Fibroblast of lung (primary cell): ENCODE data around the gene CTRB2. TPM values are rescaled to one million over a fixed set of nuclear protein-coding genes. Genes with fewer than 3 reads are reported as not detected.
"Not testable (repeated sequence)": the region's sequence is repeated elsewhere in the genome, so short reads cannot be mapped to it uniquely, and the experiment has no call there.

ENCODE experiments used
- DNase-seq, 2 donors: peaks; one replicate each; pipeline versions ENCODE4 v3.0.0 to v3.0.0-alpha.2; 2010; ENCODE audit warnings: low read depth in 2 of 2
- H2AFZ ChIP-seq: 2 replicates; pipeline ENCODE4 v1.5.1; 2012; ENCODE audit warnings: low read length, control low read depth, inconsistent platforms
- H3K27ac ChIP-seq: 2 replicates; pipeline ENCODE4 v1.5.1; 2011; ENCODE audit warnings: low read length, control low read depth; ENCODE audit not compliant: insufficient read depth
- H3K27me3 ChIP-seq: 2 replicates; pipeline ENCODE4 v1.5.1; 2011; ENCODE audit warnings: mild to moderate bottlenecking, low read length; ENCODE audit not compliant: control insufficient read depth, insufficient read depth
- H3K36me3 ChIP-seq: 2 replicates; pipeline ENCODE4 v1.5.1; 2011; ENCODE audit warnings: low read length; ENCODE audit not compliant: control insufficient read depth, insufficient read depth
- H3K4me1 ChIP-seq: 2 replicates; pipeline ENCODE4 v1.5.1; 2011; ENCODE audit warnings: low read length; ENCODE audit not compliant: control insufficient read depth, insufficient read depth; ENCODE audit errors: extremely low read depth
- H3K4me2 ChIP-seq: 2 replicates; pipeline ENCODE4 v1.5.1; 2011; ENCODE audit warnings: low read length, control low read depth; ENCODE audit not compliant: insufficient read depth; ENCODE audit errors: extremely low read depth
- H3K4me3 ChIP-seq, 4 experiments: fragments of 200-600 bp in 1 of 4; sonication (generic) in 1 of 4; replicated peaks in 1 of 4; 2 replicates each; pipeline ENCODE4 v1.5.1; 2011 to 2016; ENCODE audit warnings: low read length in 4 of 4, low read depth in 3 of 4, mild to moderate bottlenecking in 3 of 4, control low read depth in 2 of 4, inconsistent platforms in 1 of 4, mixed read lengths in 1 of 4; ENCODE audit not compliant: insufficient read depth in 1 of 4; ENCODE audit errors: control extremely low read depth in 1 of 4
- H3K79me2 ChIP-seq: 2 replicates; pipeline ENCODE4 v1.5.1; 2012; ENCODE audit warnings: mild to moderate bottlenecking, low read length, inconsistent platforms; ENCODE audit not compliant: control insufficient read depth, insufficient read depth
- H3K9ac ChIP-seq: 2 replicates; pipeline ENCODE4 v1.5.1; 2011; ENCODE audit warnings: mild to moderate bottlenecking, low read length, control low read depth; ENCODE audit not compliant: insufficient read depth
- H3K9me3 ChIP-seq: 2 replicates; pipeline ENCODE4 v1.5.1; 2012; ENCODE audit warnings: low read depth, low read length; ENCODE audit not compliant: control insufficient read depth, insufficient read depth
- H4K20me1 ChIP-seq: 2 replicates; pipeline ENCODE4 v1.5.1; 2011; ENCODE audit warnings: low read length; ENCODE audit not compliant: control insufficient read depth, insufficient read depth; ENCODE audit errors: extremely low read depth
- CTCF ChIP-seq, 2 donors: IDR thresholded peaks in 1 of 2; conservative IDR thresholded peaks in 1 of 2; 1 replicate in 1 of 2; 2 replicates in 1 of 2; pipeline ENCODE4 v1.5.1; 2011 to 2012; ENCODE audit warnings: low read length in 2 of 2, control low read depth in 1 of 2, inconsistent platforms in 1 of 2, low read depth in 1 of 2, mild to moderate bottlenecking in 1 of 2
- EZH2 ChIP-seq: IDR thresholded peaks from 2 replicates; pipeline ENCODE4 v1.5.1; 2012; ENCODE audit warnings: low read length, control low read depth, mild to moderate bottlenecking; ENCODE audit errors: missing control alignments
- polyA plus RNA-seq, 2 donors: library from polyadenylated mRNA; depleted of rRNA in 1 of 2; stranded (reverse) in 1 of 2; unstranded in 1 of 2; fragments of >200 nt; gene quantifications; 2 replicates each; pipeline ENCODE4 v1.2.1, GENCODE V29; 2011 to 2012; ENCODE audit warnings: missing spikeins in 1 of 2
- total RNA-seq: library from RNA; depleted of rRNA; stranded (reverse); fragments of >200 nt; gene quantifications from 2 replicates; pipeline ENCODE4 v1.2.1, GENCODE V29; 2014

CTRB2 gene
- total and polyA plus RNA-seq, 2 donors (not counting 1 experiment from before 2014, with no cell fraction given), result not detected

- Histone ChIP-seq H3K4me3 (no peak overlapping the region), H3K27me3 (no peaks in the 10 kb centered on the region), H3K36me3 (no peaks in the 10 kb centered on the region), H2AFZ (no peak overlapping the region), H3K27ac (no peak overlapping the region), H3K9me3 (no peaks in the 10 kb centered on the region), H3K79me2 (no peaks in the 10 kb centered on the region), H3K4me1 (no peaks in the 10 kb centered on the region), H3K4me2 (no peak overlapping the region), H3K9ac (no peak overlapping the region), H4K20me1 (no peaks in the 10 kb centered on the region)
- TF ChIP-seq CTCF (conservative IDR thresholded peaks at IDR 0.05 in 1 of 2, IDR thresholded peaks at IDR 0.05 in 1 of 2; ENCODE audit: low read depth in 1 of 2, low read length in 2 of 2), result no peak
- no peak for TF ChIP-seq EZH2
- DNase-seq, result no peak
Observed at GRCh38 chr16:75208861-75209505, 2.0 kb upstream of the CTRB2 start.

DNA sequence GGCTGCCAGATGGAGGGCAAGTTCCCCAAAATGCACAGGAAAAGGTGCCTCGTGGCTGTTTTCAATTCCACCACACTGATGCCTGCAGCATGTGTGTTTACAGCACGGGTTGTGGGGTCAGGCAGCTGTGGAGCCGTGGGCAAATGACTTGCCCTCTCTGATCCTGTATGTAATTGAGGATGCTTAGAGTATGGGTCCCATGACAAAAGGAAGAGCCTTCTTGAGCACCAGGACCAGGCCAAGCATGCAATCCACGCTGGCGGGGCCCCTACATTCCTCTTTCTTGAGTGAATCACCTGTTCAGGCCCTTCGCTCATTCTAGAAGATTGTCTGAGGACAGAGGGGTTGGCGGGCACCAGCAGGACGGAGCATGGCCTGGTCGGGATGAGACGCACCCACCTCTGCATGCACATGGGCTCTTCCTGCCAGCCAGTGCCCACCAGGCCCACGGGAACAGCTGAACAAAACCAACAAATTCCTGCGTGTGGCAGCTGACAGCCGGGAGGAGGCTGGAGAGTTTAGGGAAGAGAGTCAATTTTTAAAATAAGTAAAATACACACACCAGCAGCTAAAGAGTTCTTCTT lies 1.4 kb upstream of the CTRB2 start:
- H3K4me3 ChIP-seq, result no peak overlapping the region
- no peak for TF ChIP-seq EZH2
- no peak for TF ChIP-seq CTCF (conservative IDR thresholded peaks at IDR 0.05 in 1 of 2, IDR thresholded peaks at IDR 0.05 in 1 of 2; ENCODE audit: low read depth in 1 of 2, low read length in 2 of 2)
- no peak overlapping the region for H3K27ac ChIP-seq

DNA sequence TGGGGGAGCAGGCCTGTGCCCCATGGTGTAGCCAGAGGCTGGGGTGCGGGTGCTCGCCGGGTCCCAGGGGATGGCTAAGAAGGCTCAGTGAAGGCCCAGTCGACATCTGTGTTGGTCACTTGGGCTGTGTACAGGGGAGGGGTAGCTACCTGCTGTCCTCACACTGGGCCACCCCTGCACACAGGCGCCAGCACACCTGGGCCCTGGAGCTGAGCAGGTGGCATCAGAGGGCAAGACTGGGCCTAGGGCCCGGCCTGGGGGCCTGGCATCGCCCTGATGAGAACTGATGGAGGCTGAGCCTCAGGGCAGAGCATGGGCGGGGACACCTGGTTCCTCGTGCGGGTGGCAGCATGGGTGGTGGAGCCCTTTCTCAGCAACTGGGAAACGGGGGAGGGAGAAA lies 870 bp upstream of the CTRB2 start:
- Histone ChIP-seq H3K79me2 (no peaks in the 10 kb centered on the region), H3K4me3 (no peak overlapping the region), H3K9ac (no peak overlapping the region), H3K27ac (no peak overlapping the region), H3K36me3 (no peaks in the 10 kb centered on the region), H3K4me1 (no peaks in the 10 kb centered on the region), H3K9me3 (no peaks in the 10 kb centered on the region), H4K20me1 (no peaks in the 10 kb centered on the region), H3K4me2 (no peak overlapping the region), H2AFZ (no peak overlapping the region), H3K27me3 (no peaks in the 10 kb centered on the region)
- no peak for DNase-seq
- TF ChIP-seq EZH2 (no peak), CTCF (conservative IDR thresholded peaks at IDR 0.05 in 1 of 2, IDR thresholded peaks at IDR 0.05 in 1 of 2; ENCODE audit: low read depth in 1 of 2, low read length in 2 of 2) (no peak)

More for the DNA sequence above, 1.4 kb upstream of the CTRB2 start:
- H3K4me2 ChIP-seq, result no peak overlapping the region
- no peak for DNase-seq
- no peaks in the 10 kb centered on the region for H4K20me1 ChIP-seq
- H3K36me3 ChIP-seq, result no peaks in the 10 kb centered on the region
- no peak overlapping the region for H3K9ac ChIP-seq
- no peaks in the 10 kb centered on the region for H3K9me3 ChIP-seq
- H2AFZ ChIP-seq, result no peak overlapping the region
- no peaks in the 10 kb centered on the region for H3K79me2 ChIP-seq
- no peaks in the 10 kb centered on the region for H3K27me3 ChIP-seq
- no peaks in the 10 kb centered on the region for H3K4me1 ChIP-seq

DNA sequence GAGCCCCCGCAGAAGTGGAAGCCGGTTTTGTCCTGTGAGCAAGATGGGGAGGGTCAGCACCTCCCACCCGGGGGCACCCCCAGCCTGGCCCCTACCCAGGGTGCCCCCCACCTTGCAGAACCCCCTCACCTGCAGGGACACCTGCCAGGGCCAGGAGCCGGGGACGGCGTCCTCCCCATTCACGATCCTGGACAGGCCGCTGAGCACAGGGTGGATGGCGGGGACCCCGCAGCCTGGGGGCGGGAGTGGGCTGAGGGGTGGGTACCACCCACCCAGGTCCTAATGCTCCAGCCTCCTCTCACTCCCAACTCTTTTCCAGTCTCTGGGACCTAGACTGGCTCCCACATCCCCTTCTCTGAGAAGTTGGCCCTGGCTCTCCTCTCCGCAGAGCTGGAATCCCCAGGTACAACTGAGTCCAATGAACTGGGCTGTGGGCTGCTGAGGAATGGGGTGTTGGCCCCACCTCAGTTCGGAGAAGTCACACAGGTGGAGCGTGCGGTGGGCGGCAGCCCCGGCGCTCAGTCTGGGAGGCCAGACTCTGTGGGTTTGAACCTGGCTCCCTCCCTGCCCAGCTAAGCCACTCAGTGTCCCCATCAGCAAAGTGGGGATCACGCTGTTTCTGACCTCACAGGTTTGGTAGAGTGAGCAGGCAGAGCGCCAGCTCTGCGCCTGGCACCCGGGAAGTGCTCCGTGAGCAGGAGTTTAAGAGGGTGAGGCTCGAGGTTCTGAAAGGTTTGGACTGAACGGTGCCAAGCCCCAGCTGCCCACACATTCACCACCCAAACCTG lies 806 bp downstream of the CTRB2 start:
- H3K27ac ChIP-seq, H4K20me1 ChIP-seq, DNase-seq, H3K36me3 ChIP-seq, H3K27me3 ChIP-seq, H3K4me3 ChIP-seq, H3K79me2 ChIP-seq, H3K4me1 ChIP-seq, H3K9ac ChIP-seq, H2AFZ ChIP-seq, H3K9me3 ChIP-seq, H3K4me2 ChIP-seq: not testable (repeated sequence)
